Endothelial cell of umbilical vein (primary cell): ENCODE results near the gene SPATA1. TPM values are rescaled to one million over a fixed set of nuclear protein-coding genes. Genes with fewer than 3 reads are reported as not detected.

ENCODE experiments used
- BruUV-seq: library from RNA; stranded (reverse); fragments of 400-500 nt; replicated peaks from 2 replicates; lab custom pipeline; 2021; lab: Mats Ljungman, UMichigan
- CTCF ChIA-PET: fragments of 300-600, 350-600 bp; sonication (Branson Sonifier 250); formaldehyde crosslinking; loops from one replicate; lab custom pipeline; 2021; ENCODE audit warnings: antibody characterized with exemption, inconsistent platforms; lab: Charles Lee
- POLR2A ChIA-PET: fragments of 300-600, 350-600 bp; sonication (Branson Sonifier 250); formaldehyde crosslinking; loops from one replicate; lab custom pipeline; 2021; ENCODE audit warnings: antibody characterized with exemption, inconsistent platforms; lab: Charles Lee
- DNase-seq: peaks from one replicate; pipeline ENCODE4 v3.0.0-alpha.2; 2011; ENCODE audit warnings: low read depth, low spot score
- FAIRE-seq: peaks from 2 replicates; lab custom pipeline; 2011; peaks lifted over from hg19 to GRCh38; lab: Jason Lieb, UNC
- H2AFZ ChIP-seq: 2 replicates; pipeline ENCODE4 v1.6.0; 2012; ENCODE audit warnings: low read depth, low read length, control low read depth, inconsistent platforms
- H3K27ac ChIP-seq: 2 replicates; pipeline ENCODE4 v1.5.1; 2011; ENCODE audit warnings: low read depth, mild to moderate bottlenecking, control low read depth, low read length, moderate library complexity; ENCODE audit not compliant: insufficient read depth
- H3K27me3 ChIP-seq, 2 experiments: 2 replicates each; pipeline versions ENCODE4 v1.6.0 to v1.6.1; 2011; ENCODE audit warnings: low read length in 2 of 2, mixed read lengths in 1 of 2; ENCODE audit not compliant: control insufficient read depth in 2 of 2, insufficient read depth in 2 of 2
- H3K36me3 ChIP-seq, 2 experiments: 2 replicates in 1 of 2; 3 replicates in 1 of 2; pipeline ENCODE4 v1.5.1; 2011; ENCODE audit warnings: low read length in 2 of 2, mild to moderate bottlenecking in 1 of 2, moderate library complexity in 1 of 2; ENCODE audit not compliant: control insufficient read depth in 2 of 2, insufficient read depth in 2 of 2; ENCODE audit errors: extremely low read depth in 1 of 2
- H3K4me1 ChIP-seq: 3 replicates; pipeline ENCODE4 v1.5.1; 2011; ENCODE audit warnings: mild to moderate bottlenecking, low read length; ENCODE audit not compliant: control insufficient read depth, insufficient read depth; ENCODE audit errors: extremely low read depth
- H3K4me2 ChIP-seq: 2 replicates; pipeline ENCODE4 v1.6.1; 2011; ENCODE audit warnings: low read length, control low read depth, mixed read lengths; ENCODE audit not compliant: insufficient read depth
- H3K4me3 ChIP-seq, 3 experiments: fragments of 200-600 bp in 1 of 3; sonication (generic), shearing (Covaris generic) in 1 of 3; replicated peaks in 1 of 3; 2 replicates each; pipeline ENCODE4 v1.5.1; 2011 to 2016; ENCODE audit warnings: control low read depth in 3 of 3, low read length in 3 of 3, mild to moderate bottlenecking in 2 of 3, inconsistent platforms in 1 of 3, low read depth in 1 of 3, moderate library complexity in 1 of 3; ENCODE audit not compliant: insufficient read depth in 1 of 3
- H3K79me2 ChIP-seq: 2 replicates; pipeline ENCODE4 v1.6.0; 2012; ENCODE audit warnings: low read length, inconsistent platforms; ENCODE audit not compliant: control insufficient read depth, insufficient read depth
- H3K9ac ChIP-seq: replicated peaks from 2 replicates; pipeline ENCODE3; 2011; ENCODE audit warnings: low read length, control low read depth; ENCODE audit not compliant: insufficient read depth; ENCODE audit errors: extremely low read depth
- H3K9me1 ChIP-seq: replicated peaks from 3 replicates; pipeline ENCODE4 v1.6.0; 2011; ENCODE audit warnings: mild to moderate bottlenecking, low read length; ENCODE audit not compliant: control insufficient read depth, insufficient read depth; ENCODE audit errors: extremely low read depth
- H3K9me3 ChIP-seq: replicated peaks from 2 replicates; pipeline ENCODE4 v1.5.1; 2012; ENCODE audit warnings: low read length, inconsistent platforms; ENCODE audit not compliant: control insufficient read depth, insufficient read depth
- H4K20me1 ChIP-seq: replicated peaks from 2 replicates; pipeline ENCODE3; 2011; ENCODE audit warnings: mild to moderate bottlenecking, low read length; ENCODE audit not compliant: control insufficient read depth, insufficient read depth; ENCODE audit errors: extremely low read depth
- EZH2 ChIP-seq: IDR thresholded peaks from 2 replicates; pipeline ENCODE4 v1.6.1; 2012; ENCODE audit warnings: borderline replicate concordance, low read depth, mild to moderate bottlenecking, moderate library complexity, low read length, inconsistent platforms; ENCODE audit not compliant: severe bottlenecking
- FOS ChIP-seq: IDR thresholded peaks from 2 replicates; pipeline ENCODE4 v1.6.1; 2011; ENCODE audit warnings: mild to moderate bottlenecking, low read length, moderate library complexity, borderline replicate concordance; ENCODE audit not compliant: insufficient read depth
- GATA2 ChIP-seq: IDR thresholded peaks from 2 replicates; pipeline ENCODE4 v1.7.0; 2011; ENCODE audit warnings: low read depth, mild to moderate bottlenecking, moderate library complexity, mixed read lengths, low read length; ENCODE audit not compliant: insufficient read length, insufficient read depth
- JUN ChIP-seq: IDR thresholded peaks from 2 replicates; pipeline ENCODE4 v1.6.1; 2011; ENCODE audit warnings: borderline replicate concordance, low read depth; ENCODE audit not compliant: insufficient read length, insufficient read depth
- MYC ChIP-seq: IDR thresholded peaks from one replicate; pipeline ENCODE4 v1.6.1; 2011; ENCODE audit warnings: mild to moderate bottlenecking, low read depth, low read length
- POLR2A ChIP-seq: IDR thresholded peaks from 2 replicates; pipeline ENCODE4 v1.6.1; 2012; ENCODE audit warnings: low read depth, mild to moderate bottlenecking, control low read depth, low read length
- POLR2AphosphoS5 ChIP-seq: IDR thresholded peaks from 2 replicates; pipeline ENCODE4 v1.6.1; 2012; ENCODE audit warnings: low read depth, mild to moderate bottlenecking, control low read depth, low read length, moderate library complexity; ENCODE audit not compliant: insufficient read depth
- dilution Hi-C: fragments of 300-500 bp; cut with MboI; formaldehyde crosslinking; loops from one replicate; pipeline ENCODE4 v1.15.0; 2019; ENCODE audit warnings: low sequenced_read_pairs; ENCODE audit not compliant: extremely low pct_ligation_motif_present
- intact Hi-C: fragments of 100-400 bp; cut with micrococcal nuclease; formaldehyde crosslinking; loops from one replicate; pipeline ENCODE4 v1.10.0; 2022
- polyA plus RNA-seq, 4 experiments: library from polyadenylated mRNA; depleted of rRNA in 3 of 4; stranded (reverse) in 3 of 4; unstranded in 1 of 4; fragments of >200 nt; gene quantifications; 2 replicates each; pipeline versions ENCODE4 v1.2.1 to v1.2.3, GENCODE V29; 2011 to 2012; ENCODE audit warnings: missing spikeins in 1 of 4
- total RNA-seq: library from RNA; stranded (reverse); gene quantifications from 2 replicates; pipeline ENCODE4 v1.2.3, GENCODE V29; 2021
- TF ChIP-seq, protein P1 (sequence below): IDR thresholded peaks from 2 replicates; pipeline ENCODE4 v1.6.1; 2011; ENCODE audit not compliant: insufficient read depth, insufficient read length
- TF ChIP-seq, protein P2 (sequence below), 2 donors: IDR thresholded peaks; 1 replicate in 1 of 2; 2 replicates in 1 of 2; pipeline ENCODE4 v1.5.1; 2011; ENCODE audit warnings: low read length in 2 of 2, mild to moderate bottlenecking in 2 of 2, moderate library complexity in 2 of 2, control low read depth in 1 of 2, inconsistent platforms in 1 of 2, low read depth in 1 of 2; ENCODE audit not compliant: insufficient read depth in 1 of 2; ENCODE audit errors: extremely low read depth in 1 of 2

Gene SPATA1
- total and polyA plus RNA-seq, 2 donors (not counting 3 experiments of a cell fraction or from before 2014, with no cell fraction given): 1.7 to 1.8 TPM

GRCh38 chr1:84597011-84597410 is 90.8 kb downstream of the SPATA1 start:
- H3K4me2 ChIP-seq: no peak overlapping the region
- H3K4me1 ChIP-seq: peaks cover 20% of the 10 kb centered on the region
- no peak overlapping the region for H3K4me3 ChIP-seq
- H3K79me2 ChIP-seq: no peaks in the 10 kb centered on the region
- no peaks in the 10 kb centered on the region for H3K27me3 ChIP-seq
- no peak for FAIRE-seq
- no peak overlapping the region for H2AFZ ChIP-seq
- H3K9me3 ChIP-seq: no peaks in the 10 kb centered on the region
- ChIA-PET POLR2A (no interaction called here), CTCF (no interaction called here)
- dilution Hi-C loops (no loop called here), intact Hi-C loops (no loop called here)
- no peak overlapping the region for H3K27ac ChIP-seq
- BruUV-seq: no TSS peak
- TF ChIP-seq GATA2 (no peak), MYC (no peak), FOS (no peak), JUN (no peak), POLR2A (no peak), POLR2AphosphoS5 (no peak), EZH2 (no peak)
- TF ChIP-seq, protein P1, sequence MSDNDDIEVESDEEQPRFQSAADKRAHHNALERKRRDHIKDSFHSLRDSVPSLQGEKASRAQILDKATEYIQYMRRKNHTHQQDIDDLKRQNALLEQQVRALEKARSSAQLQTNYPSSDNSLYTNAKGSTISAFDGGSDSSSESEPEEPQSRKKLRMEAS: no peak
- TF ChIP-seq, protein P2, sequence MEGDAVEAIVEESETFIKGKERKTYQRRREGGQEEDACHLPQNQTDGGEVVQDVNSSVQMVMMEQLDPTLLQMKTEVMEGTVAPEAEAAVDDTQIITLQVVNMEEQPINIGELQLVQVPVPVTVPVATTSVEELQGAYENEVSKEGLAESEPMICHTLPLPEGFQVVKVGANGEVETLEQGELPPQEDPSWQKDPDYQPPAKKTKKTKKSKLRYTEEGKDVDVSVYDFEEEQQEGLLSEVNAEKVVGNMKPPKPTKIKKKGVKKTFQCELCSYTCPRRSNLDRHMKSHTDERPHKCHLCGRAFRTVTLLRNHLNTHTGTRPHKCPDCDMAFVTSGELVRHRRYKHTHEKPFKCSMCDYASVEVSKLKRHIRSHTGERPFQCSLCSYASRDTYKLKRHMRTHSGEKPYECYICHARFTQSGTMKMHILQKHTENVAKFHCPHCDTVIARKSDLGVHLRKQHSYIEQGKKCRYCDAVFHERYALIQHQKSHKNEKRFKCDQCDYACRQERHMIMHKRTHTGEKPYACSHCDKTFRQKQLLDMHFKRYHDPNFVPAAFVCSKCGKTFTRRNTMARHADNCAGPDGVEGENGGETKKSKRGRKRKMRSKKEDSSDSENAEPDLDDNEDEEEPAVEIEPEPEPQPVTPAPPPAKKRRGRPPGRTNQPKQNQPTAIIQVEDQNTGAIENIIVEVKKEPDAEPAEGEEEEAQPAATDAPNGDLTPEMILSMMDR (IDR thresholded peaks at IDR 0.05; ENCODE audit: extremely low read depth in 1 of 2, insufficient read depth in 1 of 2, low read depth in 1 of 2, low read length in 2 of 2): no peak
- H3K9ac ChIP-seq: no peak overlapping the region
- no peaks in the 10 kb centered on the region for H3K9me1 ChIP-seq
- H4K20me1 ChIP-seq: no peaks in the 10 kb centered on the region
- no peak for DNase-seq
- no peaks in the 10 kb centered on the region for H3K36me3 ChIP-seq
